ENCODE results near the gene HCST. TPM values are rescaled to one million over a fixed set of nuclear protein-coding genes. Genes with fewer than 3 reads are reported as not detected.
A peak's percentile ranks its signal among the peaks of the same experiment; 100 is the strongest.

The HCST gene
- 11.1 TPM for polyA plus RNA-seq
- long read RNA-seq, donor 1, partial matches to known transcripts, result 0 of 1 reads
- long read RNA-seq, donor 1, other reads (novel, unspliced or antisense), result 0 of 1 reads
- long read RNA-seq, donor 2, transcript HCST-201 (4 exons, 613 nt), result major isoform, 9 of 10 reads
- long read RNA-seq, donor 2, partial matches to known transcripts, result 0 of 10 reads
- long read RNA-seq, donor 2, other reads (novel, unspliced or antisense), result 0 of 10 reads
- long read RNA-seq, donor 3, result 0 reads
- long read RNA-seq, donor 4, partial matches to known transcripts, result 0 of 1 reads
- long read RNA-seq, donor 4, other reads (novel, unspliced or antisense), result 0 of 1 reads
- long read RNA-seq, donor 5, transcript HCST-201 (4 exons, 613 nt), result major isoform, 7 of 8 reads
- long read RNA-seq, donor 5, partial matches to known transcripts, result 0 of 8 reads
- long read RNA-seq, donor 5, other reads (novel, unspliced or antisense), result 0 of 8 reads
- long read RNA-seq, donor 6, partial matches to known transcripts, result 0 of 3 reads
- long read RNA-seq, donor 6, other reads (novel, unspliced or antisense), result 0 of 3 reads
- long read RNA-seq, donor 7, partial matches to known transcripts, result 0 of 1 reads
- long read RNA-seq, donor 7, other reads (novel, unspliced or antisense), result 0 of 1 reads
- long read RNA-seq, donor 8, transcript HCST-201 (4 exons, 613 nt), result major isoform, 10 of 13 reads
- long read RNA-seq, donor 8, partial matches to known transcripts, result 0 of 13 reads
- long read RNA-seq, donor 8, other reads (novel, unspliced or antisense), result 0 of 13 reads
- long read RNA-seq, donor 9, partial matches to known transcripts, result 0 of 7 reads
- long read RNA-seq, donor 9, other reads (novel, unspliced or antisense), result 0 of 7 reads
- long read RNA-seq, donor 10, partial matches to known transcripts, result 0 of 3 reads
- long read RNA-seq, donor 10, other reads (novel, unspliced or antisense), result 0 of 3 reads
- long read RNA-seq, donor 11, partial matches to known transcripts, result 0 of 6 reads
- long read RNA-seq, donor 11, other reads (novel, unspliced or antisense), result 0 of 6 reads

GRCh38 chr19:35901854-35902661 lies at the start of gene HCST:
Gene HCST (plus strand): TSS chr19:35902529. CDS start chr19:35902594, 65 bp downstream.
- Histone ChIP-seq H3K27ac (ENCODE audit: low read length) (no peak within 1 kb of the TSS), H3K9me3 (ENCODE audit: control insufficient read depth, low read depth, low read length) (no peaks in the 10 kb centered on the region), H3K27me3 (ENCODE audit: control insufficient read depth, insufficient read depth, low read length) (peaks cover 27% of the 10 kb centered on the region), H3K36me3 (ENCODE audit: control insufficient read depth, insufficient read depth, low read length) (peaks cover under 1% of the 10 kb centered on the region), H3K4me3 (ENCODE audit: low read length) (peak within 1 kb of the TSS; percentile 4), H3K4me1 (ENCODE audit: control insufficient read depth, insufficient read depth, low read length) (peaks cover 18% of the 10 kb centered on the region)
- DNase-seq, result no peak
- WGBS (ENCODE audit: insufficient coverage, low lambda C conversion rate), result no CpG with 5 or more reads among the region's 6 CpGs

- no peak overlapping the region for H3K4me3 ChIP-seq (ENCODE audit: low read length)
- WGBS (ENCODE audit: insufficient coverage, low lambda C conversion rate), result 83% methylated on average over 1 of the region's 8 CpGs
- H3K27ac ChIP-seq (ENCODE audit: low read length), result no peak overlapping the region
- H3K36me3 ChIP-seq (ENCODE audit: control insufficient read depth, insufficient read depth, low read length), result no peaks in the 10 kb centered on the region
- peaks cover 65% of the 10 kb centered on the region for H3K27me3 ChIP-seq (ENCODE audit: control insufficient read depth, insufficient read depth, low read length)
- H3K9me3 ChIP-seq (ENCODE audit: control insufficient read depth, low read depth, low read length), result peaks cover 7% of the 10 kb centered on the region
- no peak for DNase-seq
- H3K4me1 ChIP-seq (ENCODE audit: control insufficient read depth, insufficient read depth, low read length), result peaks cover 9% of the 10 kb centered on the region
These were observed 49.1 kb upstream of the HCST start for GRCh38 chr19:35853038-35853756.

- no peak within 1 kb of the TSS for H3K27ac ChIP-seq (ENCODE audit: low read length)
- H3K36me3 ChIP-seq (ENCODE audit: control insufficient read depth, insufficient read depth, low read length), result no peaks in the 10 kb centered on the region
These were observed 45.7 kb upstream of the HCST start, which contains the start of gene KIRREL2 for GRCh38 chr19:35856546-35857149. Gene KIRREL2 (plus strand): TSS chr19:35856911. CDS start chr19:35857120, 209 bp downstream.

GRCh38 chr19:35858311-35858710 lies 44.0 kb upstream of the HCST start:
- H3K9me3 ChIP-seq (ENCODE audit: control insufficient read depth, low read depth, low read length), result peaks cover 5% of the 10 kb centered on the region
- H3K27ac ChIP-seq (ENCODE audit: low read length), result no peak overlapping the region
- H3K27me3 ChIP-seq (ENCODE audit: control insufficient read depth, insufficient read depth, low read length), result peaks cover 91% of the 10 kb centered on the region
- no peaks in the 10 kb centered on the region for H3K36me3 ChIP-seq (ENCODE audit: control insufficient read depth, insufficient read depth, low read length)
- no peak overlapping the region for H3K4me3 ChIP-seq (ENCODE audit: low read length)
- DNase-seq, result no peak
- WGBS (ENCODE audit: insufficient coverage, low lambda C conversion rate), result no CpG with 5 or more reads among the region's 6 CpGs
- peaks cover 9% of the 10 kb centered on the region for H3K4me1 ChIP-seq (ENCODE audit: control insufficient read depth, insufficient read depth, low read length)

More at GRCh38 chr19:35856546-35857149, 45.7 kb upstream of the HCST start, which contains the start of gene KIRREL2:
- peaks cover 4% of the 10 kb centered on the region for H3K9me3 ChIP-seq (ENCODE audit: control insufficient read depth, low read depth, low read length)
- H3K27me3 ChIP-seq (ENCODE audit: control insufficient read depth, insufficient read depth, low read length), result peaks cover 88% of the 10 kb centered on the region
- peaks cover 9% of the 10 kb centered on the region for H3K4me1 ChIP-seq (ENCODE audit: control insufficient read depth, insufficient read depth, low read length)
- peak within 1 kb of the TSS; percentile 38 for H3K4me3 ChIP-seq (ENCODE audit: low read length)
- peak in 1 of 2 donors; percentile 26 for DNase-seq
- WGBS (ENCODE audit: insufficient coverage, low lambda C conversion rate), result no CpG with 5 or more reads among the region's 42 CpGs

DNA sequence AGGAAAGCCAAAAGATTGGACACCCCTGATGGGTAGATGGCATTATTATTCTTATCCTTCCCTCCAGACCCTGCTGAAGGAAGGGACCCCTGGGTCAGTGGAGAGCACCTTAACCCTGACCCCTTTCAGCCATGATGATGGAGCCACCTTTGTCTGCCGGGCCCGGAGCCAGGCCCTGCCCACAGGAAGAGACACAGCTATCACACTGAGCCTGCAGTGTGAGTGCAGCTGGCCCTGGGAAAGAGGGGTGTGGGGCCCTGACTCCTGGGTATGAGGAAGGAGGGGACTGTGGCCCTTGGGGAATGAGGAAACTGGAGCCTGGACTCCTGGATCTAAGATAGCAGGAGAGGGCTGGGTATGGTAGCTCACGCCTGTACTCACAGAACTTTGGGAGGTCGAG lies 42.9 kb upstream of the HCST start:
- H3K27me3 ChIP-seq (ENCODE audit: control insufficient read depth, insufficient read depth, low read length), result peaks cover 86% of the 10 kb centered on the region
- H3K27ac ChIP-seq (ENCODE audit: low read length), result no peak overlapping the region
- peaks cover 9% of the 10 kb centered on the region for H3K4me1 ChIP-seq (ENCODE audit: control insufficient read depth, insufficient read depth, low read length)
- no peak overlapping the region for H3K4me3 ChIP-seq (ENCODE audit: low read length)
- H3K36me3 ChIP-seq (ENCODE audit: control insufficient read depth, insufficient read depth, low read length), result no peaks in the 10 kb centered on the region
- DNase-seq, result no peak
- peaks cover 5% of the 10 kb centered on the region for H3K9me3 ChIP-seq (ENCODE audit: control insufficient read depth, low read depth, low read length)
- WGBS (ENCODE audit: insufficient coverage, low lambda C conversion rate), result no CpG with 5 or more reads among the region's 4 CpGs

DNA sequence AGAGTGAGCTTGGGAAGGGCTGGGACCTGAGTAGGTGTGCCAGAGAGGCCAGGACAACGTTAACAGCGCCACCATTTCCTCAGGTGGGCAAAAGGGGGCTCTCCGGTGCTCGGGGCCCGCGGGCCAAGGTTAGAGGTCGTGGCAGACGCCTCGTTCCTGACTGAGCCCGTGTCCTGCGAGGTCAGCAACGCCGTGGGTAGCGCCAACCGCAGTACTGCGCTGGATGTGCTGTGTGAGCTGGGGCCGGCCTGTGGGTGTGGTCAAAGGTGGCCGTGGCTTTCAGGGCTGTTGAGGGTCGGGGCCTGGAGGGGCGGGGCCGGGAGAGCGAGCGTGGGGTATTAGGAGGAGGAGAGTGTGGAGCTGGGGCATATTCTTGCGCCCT lies 41.9 kb upstream of the HCST start:
- H3K27ac ChIP-seq (ENCODE audit: low read length), result no peak overlapping the region
- H3K36me3 ChIP-seq (ENCODE audit: control insufficient read depth, insufficient read depth, low read length), result no peaks in the 10 kb centered on the region
- DNase-seq, result no peak
- peaks cover 9% of the 10 kb centered on the region for H3K4me1 ChIP-seq (ENCODE audit: control insufficient read depth, insufficient read depth, low read length)
- peaks cover 77% of the 10 kb centered on the region for H3K27me3 ChIP-seq (ENCODE audit: control insufficient read depth, insufficient read depth, low read length)
- H3K4me3 ChIP-seq (ENCODE audit: low read length), result no peak overlapping the region
- H3K9me3 ChIP-seq (ENCODE audit: control insufficient read depth, low read depth, low read length), result peaks cover 5% of the 10 kb centered on the region
- WGBS (ENCODE audit: insufficient coverage, low lambda C conversion rate), result no CpG with 5 or more reads among the region's 24 CpGs

GRCh38 chr19:35860818-35861639 lies 41.3 kb upstream of the HCST start:
- DNase-seq, result no peak
- peaks cover 76% of the 10 kb centered on the region for H3K27me3 ChIP-seq (ENCODE audit: control insufficient read depth, insufficient read depth, low read length)
- H3K36me3 ChIP-seq (ENCODE audit: control insufficient read depth, insufficient read depth, low read length), result no peaks in the 10 kb centered on the region
- no peak overlapping the region for H3K4me3 ChIP-seq (ENCODE audit: low read length)
- no CpG with 5 or more reads among the region's 55 CpGs for WGBS (ENCODE audit: insufficient coverage, low lambda C conversion rate)
- peaks cover 9% of the 10 kb centered on the region for H3K4me1 ChIP-seq (ENCODE audit: control insufficient read depth, insufficient read depth, low read length)
- peaks cover 5% of the 10 kb centered on the region for H3K9me3 ChIP-seq (ENCODE audit: control insufficient read depth, low read depth, low read length)
- no peak overlapping the region for H3K27ac ChIP-seq (ENCODE audit: low read length)

DNA sequence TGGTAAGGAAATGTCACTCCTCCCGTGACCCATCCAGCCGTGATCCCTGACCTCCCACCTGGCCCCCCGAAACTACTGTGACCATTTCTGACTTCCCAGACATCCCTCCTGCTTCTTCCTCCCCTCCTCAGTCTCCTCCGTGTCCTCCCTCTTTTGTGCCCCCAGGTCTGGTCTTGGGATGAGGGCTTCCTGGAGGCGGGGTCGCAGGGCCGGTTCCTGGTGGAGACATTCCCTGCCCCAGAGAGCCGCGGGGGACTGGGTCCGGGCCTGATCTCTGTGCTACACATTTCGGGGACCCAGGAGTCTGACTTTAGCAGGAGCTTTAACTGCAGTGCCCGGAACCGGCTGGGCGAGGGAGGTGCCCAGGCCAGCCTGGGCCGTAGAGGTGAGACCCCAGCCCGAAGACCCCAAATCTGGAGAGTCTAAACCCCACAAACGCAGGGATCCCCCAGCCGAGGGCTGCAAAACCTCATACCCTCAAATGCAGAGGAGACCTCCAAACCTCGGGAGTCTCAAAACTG lies 40.6 kb upstream of the HCST start:
- H3K27ac ChIP-seq (ENCODE audit: low read length), result no peak overlapping the region
- H3K36me3 ChIP-seq (ENCODE audit: control insufficient read depth, insufficient read depth, low read length), result no peaks in the 10 kb centered on the region
- H3K4me3 ChIP-seq (ENCODE audit: low read length), result no peak overlapping the region
- peaks cover 75% of the 10 kb centered on the region for H3K27me3 ChIP-seq (ENCODE audit: control insufficient read depth, insufficient read depth, low read length)
- H3K9me3 ChIP-seq (ENCODE audit: control insufficient read depth, low read depth, low read length), result peaks cover 3% of the 10 kb centered on the region
- no CpG with 5 or more reads among the region's 19 CpGs for WGBS (ENCODE audit: insufficient coverage, low lambda C conversion rate)
- peaks cover 3% of the 10 kb centered on the region for H3K4me1 ChIP-seq (ENCODE audit: control insufficient read depth, insufficient read depth, low read length)
- no peak for DNase-seq

All from large intestine (tissue), 12 donors.